ENCODE measurements around the gene TSPAN11.
A peak's percentile ranks its signal among the peaks of the same experiment; 100 is the strongest.

Gene TSPAN11

GRCh38 chr12:30959778-30960177, 33.2 kb downstream of the TSPAN11 start:
- DNase-seq, result no peak

GRCh38 chr12:30961030-30961429, 34.5 kb downstream of the TSPAN11 start:
- no peak for DNase-seq

GRCh38 chr12:30962047-30962446, 35.5 kb downstream of the TSPAN11 start:
- no peak for DNase-seq

GRCh38 chr12:30963709-30964564, 37.4 kb downstream of the TSPAN11 start:
- no peak for DNase-seq

GRCh38 chr12:30964896-30965612, 38.5 kb downstream of the TSPAN11 start:
- no peak for DNase-seq

GRCh38 chr12:30965613-30965985, 39.1 kb downstream of the TSPAN11 start:
- no peak for DNase-seq

- no peak for DNase-seq
Measured at GRCh38 chr12:30967026-30967425, 40.5 kb downstream of the TSPAN11 start.

GRCh38 chr12:30968211-30968610, 41.7 kb downstream of the TSPAN11 start:
- DNase-seq, result no peak

GRCh38 chr12:30969006-30969405, 42.5 kb downstream of the TSPAN11 start:
- no peak for DNase-seq

- DNase-seq, result no peak
Measured at GRCh38 chr12:30969606-30970395, 43.3 kb downstream of the TSPAN11 start.

GRCh38 chr12:30970559-30971197, 44.1 kb downstream of the TSPAN11 start:
- DNase-seq, result peak; percentile 43

- DNase-seq, result no peak
Measured at GRCh38 chr12:30972035-30972434, 45.5 kb downstream of the TSPAN11 start.

GRCh38 chr12:30973175-30973574, 46.6 kb downstream of the TSPAN11 start:
- DNase-seq, result no peak

GRCh38 chr12:30973830-30974229, 47.3 kb downstream of the TSPAN11 start:
- no peak for DNase-seq

GRCh38 chr12:30974746-30975500, 48.4 kb downstream of the TSPAN11 start:
- no peak for DNase-seq

GRCh38 chr12:30975581-30975980, 49.0 kb downstream of the TSPAN11 start:
- no peak for DNase-seq

GRCh38 chr12:30976206-30976605, 49.7 kb downstream of the TSPAN11 start:
- no peak for DNase-seq

GRCh38 chr12:30977124-30977523, 50.6 kb downstream of the TSPAN11 start:
- no peak for DNase-seq

GRCh38 chr12:30977537-30978349, 51.2 kb downstream of the TSPAN11 start:
- no peak for DNase-seq

- no peak for DNase-seq
Measured at GRCh38 chr12:30978639-30979038, 52.1 kb downstream of the TSPAN11 start.
